Measurements from ENCODE around the gene TDRD1. TPM values are rescaled to one million over a fixed set of nuclear protein-coding genes. Genes with fewer than 3 reads are reported as not detected.

The TDRD1 gene
- total RNA-seq, 1 donor = 0.43 TPM

DNA sequence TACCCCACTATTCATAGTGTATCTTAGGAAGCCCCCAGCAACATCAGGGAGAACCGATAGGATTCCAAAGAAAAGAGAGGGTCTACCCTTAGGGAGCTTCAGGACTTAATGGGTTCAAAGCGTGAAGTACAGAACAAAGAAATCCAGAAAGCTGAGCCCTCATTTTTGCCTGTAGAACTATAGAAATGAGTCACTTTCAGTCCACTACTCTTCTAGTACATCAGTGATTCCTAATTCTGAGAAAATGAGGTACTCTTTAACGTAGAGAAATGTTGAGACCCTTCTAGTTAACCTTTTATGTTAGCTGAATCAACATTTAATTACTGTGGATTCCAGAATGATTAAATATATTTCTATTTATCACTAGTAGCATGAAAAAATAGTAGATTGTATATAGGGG, 1.8 kb downstream of the TDRD1 start:
- no peak for TF ChIP-seq CTCF (IDR thresholded peaks at IDR 0.05; ENCODE audit: insufficient read depth, low read depth, low read length)
- no peak overlapping the region for H3K4me3 ChIP-seq (ENCODE audit: low read depth, low read length)
- no peak for DNase-seq (ENCODE audit: low read depth)

DNA sequence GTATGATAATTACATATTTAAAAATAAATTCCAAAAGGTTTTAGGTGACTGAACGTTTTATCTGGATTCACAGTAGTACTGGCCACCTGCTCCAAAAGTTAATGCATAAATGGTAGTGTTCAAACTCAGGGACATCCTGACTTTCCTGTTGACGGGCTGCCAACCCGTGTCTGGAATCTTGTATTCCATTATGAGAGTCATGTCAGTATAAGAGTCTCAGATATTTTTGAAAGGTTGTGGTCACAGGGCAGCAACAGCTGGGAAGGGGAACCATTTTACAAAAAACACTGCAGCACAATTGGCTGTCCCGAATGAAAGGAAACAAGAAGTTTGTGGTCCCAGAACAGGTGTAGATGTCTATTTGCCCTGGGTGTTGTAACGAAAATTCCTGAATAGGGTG, 2.8 kb downstream of the TDRD1 start:
- H3K4me3 ChIP-seq (ENCODE audit: low read depth, low read length) = no peak overlapping the region
- DNase-seq (ENCODE audit: low read depth) = no peak
- TF ChIP-seq CTCF (IDR thresholded peaks at IDR 0.05; ENCODE audit: insufficient read depth, low read depth, low read length) = no peak

- no peak overlapping the region for H3K4me3 ChIP-seq (ENCODE audit: low read depth, low read length)
- DNase-seq (ENCODE audit: low read depth) = no peak
- no peak for TF ChIP-seq CTCF (IDR thresholded peaks at IDR 0.05; ENCODE audit: insufficient read depth, low read depth, low read length)
Observed at GRCh38 chr10:114183563-114183962, 4.4 kb downstream of the TDRD1 start.

- TF ChIP-seq CTCF (IDR thresholded peaks at IDR 0.05; ENCODE audit: insufficient read depth, low read depth, low read length) = no peak
- no peak overlapping the region for H3K4me3 ChIP-seq (ENCODE audit: low read depth, low read length)
- DNase-seq (ENCODE audit: low read depth) = no peak
Observed at GRCh38 chr10:114184276-114184675, 5.1 kb downstream of the TDRD1 start.

- no peak for TF ChIP-seq CTCF (IDR thresholded peaks at IDR 0.05; ENCODE audit: insufficient read depth, low read depth, low read length)
- no peak overlapping the region for H3K4me3 ChIP-seq (ENCODE audit: low read depth, low read length)
- DNase-seq (ENCODE audit: low read depth) = no peak
Observed at GRCh38 chr10:114188001-114188400, 8.8 kb downstream of the TDRD1 start.

DNA sequence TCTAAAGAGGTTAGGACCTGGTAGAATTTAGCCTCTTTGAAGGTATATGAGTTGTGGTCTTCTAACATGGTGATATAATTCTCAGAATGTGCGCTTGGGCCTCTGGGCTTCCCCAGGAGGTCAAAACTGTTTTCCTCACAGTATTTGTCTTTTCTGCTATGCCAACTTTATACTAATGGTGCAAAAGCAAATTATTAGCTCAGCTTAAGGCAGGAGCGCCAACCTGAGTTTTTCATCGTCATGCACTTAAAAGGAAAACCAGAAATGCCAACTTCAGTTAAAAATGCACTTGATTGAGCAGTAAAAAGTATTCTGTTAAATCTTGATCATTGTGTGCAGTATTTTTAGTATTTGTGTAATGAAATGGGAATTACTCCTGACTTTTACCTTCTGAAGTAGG, 9.7 kb downstream of the TDRD1 start:
- DNase-seq (ENCODE audit: low read depth) = no peak
- H3K4me3 ChIP-seq (ENCODE audit: low read depth, low read length) = no peak overlapping the region
- TF ChIP-seq CTCF (IDR thresholded peaks at IDR 0.05; ENCODE audit: insufficient read depth, low read depth, low read length) = no peak

DNA sequence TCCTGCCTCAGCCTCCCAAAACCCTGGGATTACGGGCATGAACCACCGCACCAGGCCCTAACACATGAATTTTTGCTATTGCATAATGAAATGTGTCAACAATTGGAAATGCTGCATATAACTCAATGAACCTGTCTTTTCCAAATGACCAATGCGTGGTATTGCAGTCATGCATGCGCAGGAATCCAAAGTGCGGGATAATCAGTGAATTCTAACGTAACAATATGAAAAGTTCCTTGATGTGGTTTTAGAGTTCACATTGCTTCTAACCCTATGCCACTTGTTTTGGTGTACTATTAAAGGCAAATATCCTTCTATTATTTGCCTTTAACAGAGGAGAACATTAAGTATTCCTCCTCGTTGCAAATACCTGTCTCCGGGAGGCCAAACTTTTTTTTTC, 10.5 kb downstream of the TDRD1 start:
- H3K4me3 ChIP-seq (ENCODE audit: low read depth, low read length) = no peak overlapping the region
- TF ChIP-seq CTCF (IDR thresholded peaks at IDR 0.05; ENCODE audit: insufficient read depth, low read depth, low read length) = no peak
- no peak for DNase-seq (ENCODE audit: low read depth)
